Motor neuron (in vitro differentiated cells): ENCODE data around the gene WWP2. TPM values are rescaled to one million over a fixed set of nuclear protein-coding genes. Genes with fewer than 3 reads are reported as not detected.

Source experiments
- ATAC-seq, 8 experiments: fragments of 200-7000 bp; cut with Tn5 transposase; replicated peaks in 6 of 8; 2 replicates each; pipeline ENCODE4 v1.8.0; 2021; ENCODE audit warnings: mild to moderate bottlenecking in 8 of 8, moderate library complexity in 8 of 8
- H3K27ac ChIP-seq, 2 donors: fragments of 250-450 bp; sonication (Bioruptor Pico); 2 replicates each; pipeline ENCODE4 v1.9.0; 2021; ENCODE audit warnings: antibody characterized with exemption in 2 of 2, mild to moderate bottlenecking in 2 of 2, moderate library complexity in 1 of 2
- H3K4me1 ChIP-seq, 2 donors: fragments of 250-450 bp; sonication (Bioruptor Pico); replicated peaks in 1 of 2; 2 replicates each; pipeline ENCODE4 v1.6.1; 2021; ENCODE audit warnings: antibody characterized with exemption in 2 of 2, mild to moderate bottlenecking in 2 of 2, moderate library complexity in 1 of 2
- H3K4me3 ChIP-seq, 5 donors: fragments of 250-450 bp; sonication (Bioruptor Pico); 2 replicates each; pipeline ENCODE4 v1.9.0; 2021; ENCODE audit warnings: antibody characterized with exemption in 5 of 5, mild to moderate bottlenecking in 5 of 5, moderate library complexity in 4 of 5
- WGBS, 10 experiments: fragments of 450-650 bp; shearing (Covaris generic); methylation state at CpG; one replicate each; pipeline ENCODE4 v1.0.0; 2022; 5-methylcytosine and 5-hydroxymethylcytosine counted together
- in situ Hi-C, 9 experiments: fragments of 400-800 bp; cut with MboI; loops; one replicate each; pipeline ENCODE4 v1.15.0; 2021; ENCODE audit warnings: low sequenced_read_pairs in 9 of 9, low pct_unique_long_range_greater_than_20kb in 2 of 9; ENCODE audit not compliant: unreplicated experiment in 9 of 9
- total RNA-seq, 8 experiments: library from RNA; unstranded; fragments of 300-600 nt; gene quantifications; 2 replicates each; pipeline versions ENCODE4 v1.2.3 to v1.2.4, GENCODE V29; 2022

WWP2 gene
- total RNA-seq, 8 experiments from 2014 or later = 10.7 to 28.6 (median 16.0) TPM

DNA sequence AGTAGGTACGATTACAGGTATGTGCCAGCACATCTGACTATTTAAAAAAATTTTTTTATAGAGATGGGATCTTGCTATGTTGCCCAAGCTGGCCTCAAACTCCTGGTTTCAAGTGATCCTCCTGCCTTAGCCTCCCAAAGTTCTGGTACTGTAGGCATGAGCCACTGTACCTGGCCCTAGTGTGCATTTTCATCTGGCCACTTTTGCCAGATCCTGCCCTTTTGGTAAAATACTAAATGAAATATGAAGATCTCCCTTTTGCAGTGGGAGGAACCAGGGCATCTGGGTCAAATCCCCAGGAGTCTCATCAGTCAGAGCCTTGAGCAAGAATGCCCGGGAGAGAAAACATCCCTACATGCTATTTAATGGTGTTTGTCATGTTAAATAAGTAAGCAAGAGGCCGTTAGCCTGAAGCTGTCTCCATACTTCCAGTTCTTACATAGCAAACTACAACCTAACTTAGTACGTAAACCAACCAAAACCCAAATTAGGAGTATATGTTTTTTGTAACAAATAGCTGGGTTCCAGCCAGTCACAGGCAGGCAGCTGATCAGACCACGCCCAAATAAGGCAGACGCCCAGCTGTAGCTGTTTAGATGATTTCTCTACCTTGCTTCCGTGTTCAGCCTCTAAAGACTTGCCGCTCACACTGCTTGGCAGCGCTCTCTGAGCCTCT is 142.5 kb downstream of the WWP2 start:
- peak in 3 of 8 experiments; percentile 38 to 41 (median 39) for ATAC-seq

DNA sequence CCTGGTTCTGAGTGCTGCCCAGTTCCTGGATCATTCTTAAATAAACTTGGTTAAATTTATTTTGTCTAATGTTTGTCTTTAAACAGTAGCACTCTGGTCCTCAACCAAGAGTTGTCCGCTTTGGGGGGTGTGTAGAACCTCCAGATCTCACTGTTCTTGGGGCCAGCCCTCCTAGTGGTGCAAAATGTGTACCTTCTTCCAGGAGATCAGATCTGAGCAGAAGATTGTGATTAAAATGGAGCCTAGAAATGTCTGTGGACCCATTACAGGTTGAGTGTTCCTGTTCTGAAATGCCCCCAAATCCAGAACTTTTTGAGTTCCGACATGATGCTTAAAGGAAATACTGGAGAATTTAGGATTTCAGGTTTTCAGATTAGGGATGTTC is 143.0 kb downstream of the WWP2 start:
- Histone ChIP-seq H3K4me3 (no peak overlapping the region), H3K4me1 (no peaks in the 10 kb centered on the region), H3K27ac (no peak overlapping the region)
- no peak for ATAC-seq
- in situ Hi-C loops = no loop called here
- 63 to 100% (median 92%) methylated on average over 1 to 2 of the region's 2 CpGs; no CpG with 5 or more reads in 3 of the 10 experiments for WGBS, 10 experiments

More for the DNA sequence above, 142.5 kb downstream of the WWP2 start:
- no peak overlapping the region for H3K27ac ChIP-seq
- in situ Hi-C loops = no loop called here
- 52 to 100% (median 70%) methylated on average over 1 to 7 of the region's 9 CpGs; no CpG with 5 or more reads in 1 of the 10 experiments for WGBS, 10 experiments
- no peaks in the 10 kb centered on the region for H3K4me1 ChIP-seq
- no peak overlapping the region for H3K4me3 ChIP-seq

DNA sequence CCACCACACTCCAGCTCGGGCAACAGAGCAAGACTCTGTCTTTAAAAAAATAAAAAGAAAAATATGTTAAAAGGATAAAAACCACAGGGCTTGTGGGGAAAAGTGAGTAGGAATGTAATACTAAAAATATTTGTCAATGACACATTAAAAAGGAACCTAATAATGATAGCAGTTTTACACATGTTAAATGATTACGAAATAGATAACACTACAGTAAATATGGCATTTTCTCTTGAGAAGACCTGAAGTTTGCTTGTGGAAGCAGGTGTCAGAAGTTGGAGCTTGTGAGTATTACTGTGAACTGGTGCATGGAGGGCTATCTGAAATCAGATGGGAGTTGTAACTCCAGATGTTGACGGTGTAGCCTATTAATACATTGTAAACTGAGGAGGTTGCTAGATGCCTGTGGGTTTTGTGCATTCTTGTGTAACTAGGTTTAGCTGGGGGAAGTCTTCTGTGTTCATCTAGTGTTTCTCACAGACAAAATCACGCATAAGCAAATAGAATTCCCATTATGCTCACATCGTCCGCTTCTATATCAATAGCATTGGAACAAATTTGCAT is 144.8 kb downstream of the WWP2 start:
- Histone ChIP-seq H3K4me3 (no peak overlapping the region), H3K27ac (no peak overlapping the region), H3K4me1 (peaks cover 0 to 3% of the 10 kb centered on the region in 2 donors)
- peak in 4 of 8 experiments; percentile 44 to 92 (median 86) for ATAC-seq
- in situ Hi-C loops = no loop called here
- 31 to 100% (median 79%) methylated on average over 1 to 6 of the region's 6 CpGs for WGBS, 10 experiments

DNA sequence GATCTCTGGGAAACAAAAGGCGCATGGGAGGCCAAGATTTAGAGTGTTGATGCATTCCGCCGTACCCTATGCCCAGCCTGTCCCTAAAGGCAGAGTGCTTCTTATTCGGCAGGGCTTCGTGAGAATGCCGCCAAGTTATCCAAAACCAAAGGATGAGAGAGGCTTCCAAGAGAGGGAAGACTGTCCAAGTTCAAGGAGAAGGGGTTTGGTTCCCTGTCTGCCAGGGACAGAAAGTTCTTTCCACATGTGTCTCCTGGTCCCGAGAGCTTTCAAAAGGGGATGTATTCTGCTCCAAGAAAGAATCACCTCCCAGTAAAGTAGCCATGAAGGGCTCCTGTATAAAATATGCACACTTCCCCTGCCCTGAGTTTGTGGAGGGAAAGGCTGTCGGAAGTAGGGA is 146.9 kb downstream of the WWP2 start:
- in situ Hi-C loops = no loop called here
- ATAC-seq = no peak
- 54 to 100% (median 97%) methylated on average over 1 to 7 of the region's 8 CpGs; no CpG with 5 or more reads in 2 of the 10 experiments for WGBS, 10 experiments
- Histone ChIP-seq H3K4me1 (peaks cover 0 to 3% of the 10 kb centered on the region in 2 donors), H3K27ac (no peak overlapping the region), H3K4me3 (no peak overlapping the region)

DNA sequence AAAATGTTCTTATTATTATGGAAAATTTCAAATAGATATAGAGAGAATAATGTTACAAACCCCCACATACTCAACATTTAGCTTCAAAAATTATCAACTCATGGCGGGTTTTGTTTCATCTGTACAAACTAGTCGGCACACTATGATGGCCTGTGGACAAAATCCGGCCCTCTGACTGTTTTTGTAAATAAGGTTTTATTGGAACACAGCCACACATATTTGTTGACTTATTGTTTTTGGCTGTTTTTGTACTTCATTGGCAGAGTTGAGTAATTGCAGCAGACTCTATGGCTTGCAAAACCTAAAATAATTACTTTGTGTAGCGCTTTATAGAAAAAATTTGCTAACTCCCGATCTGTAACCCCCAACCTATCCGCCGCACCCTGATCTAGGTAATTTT is 147.6 kb downstream of the WWP2 start:
- no peak for ATAC-seq
- Histone ChIP-seq H3K4me1 (peaks cover 0 to 3% of the 10 kb centered on the region in 2 donors), H3K4me3 (no peak overlapping the region), H3K27ac (no peak overlapping the region)
- in situ Hi-C loops = no loop called here
- 63 to 100% (median 94%) methylated on average over 1 to 7 of the region's 7 CpGs for WGBS, 10 experiments

DNA sequence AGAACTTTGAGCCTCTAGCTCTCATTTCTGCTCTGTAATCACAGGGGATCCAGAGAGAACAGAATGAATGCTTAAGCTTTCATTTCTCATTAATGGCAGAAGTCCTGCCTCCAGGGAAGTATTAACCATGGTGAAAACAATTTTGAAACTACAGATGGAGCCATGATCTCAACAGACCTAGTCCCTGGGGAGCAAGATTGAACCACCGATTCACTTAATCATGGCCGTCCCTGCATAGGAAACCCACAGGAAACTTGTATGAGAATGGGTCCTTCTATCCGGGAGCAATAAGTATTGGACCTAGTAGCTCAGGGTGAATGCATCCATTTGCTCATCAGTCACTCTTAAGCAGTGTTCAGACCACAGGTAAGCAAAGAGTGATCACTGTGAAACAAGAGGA is 148.8 kb downstream of the WWP2 start:
- no peak for ATAC-seq
- 17 to 100% (median 98%) methylated on average over 1 to 3 of the region's 3 CpGs for WGBS, 10 experiments
- peaks cover 0 to 3% of the 10 kb centered on the region in 2 donors for H3K4me1 ChIP-seq
- in situ Hi-C loops = no loop called here
- no peak overlapping the region for H3K27ac ChIP-seq
- no peak overlapping the region for H3K4me3 ChIP-seq

DNA sequence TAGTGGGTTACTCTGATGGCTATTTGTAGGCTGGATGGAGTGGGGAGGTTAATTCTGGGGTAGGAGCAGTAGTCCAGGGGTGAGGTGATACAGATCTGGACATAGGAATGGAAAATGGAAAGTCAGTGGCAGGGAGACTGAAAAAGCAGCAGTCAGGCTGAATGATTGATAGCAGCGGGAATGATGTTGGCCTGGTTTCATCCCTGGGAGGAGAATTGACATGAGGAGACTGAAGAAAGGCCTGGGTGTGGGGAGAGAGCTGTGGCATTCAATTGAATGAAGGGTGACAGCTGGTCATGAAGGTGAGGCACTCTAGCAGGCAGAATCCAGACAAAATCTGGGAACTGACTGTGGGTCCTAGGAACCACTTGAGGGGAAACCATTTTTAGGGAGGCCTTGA is 154.3 kb downstream of the WWP2 start:
- in situ Hi-C loops = no loop called here
- 60 to 100% (median 88%) methylated on average over 1 of the region's 1 CpG; no CpG with 5 or more reads in 5 of the 10 experiments for WGBS, 10 experiments

DNA sequence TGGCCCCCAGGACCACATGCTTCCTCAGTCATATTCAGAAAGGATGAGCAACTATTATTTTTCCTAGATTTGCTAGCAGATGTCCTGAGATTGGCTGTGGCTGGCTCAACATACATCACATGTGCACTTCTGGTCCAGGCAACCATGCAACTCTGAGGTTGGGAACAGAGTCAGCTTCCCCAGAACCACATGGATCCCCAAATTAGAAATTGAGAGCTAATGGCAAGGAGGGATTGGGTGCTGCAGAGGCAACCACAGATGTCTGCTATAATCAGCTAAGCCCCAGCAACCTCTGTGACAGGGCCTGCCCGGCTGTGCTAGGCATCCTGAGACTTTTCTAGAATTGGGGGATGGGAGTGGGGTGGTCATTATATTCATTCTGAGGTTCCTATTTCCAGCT is 155.2 kb downstream of the WWP2 start:
- in situ Hi-C loops = no loop called here
- Histone ChIP-seq H3K4me1 (no peaks in the 10 kb centered on the region), H3K4me3 (no peak overlapping the region), H3K27ac (no peak overlapping the region)
- ATAC-seq = peak in 2 of 8 experiments; percentile 4 to 6
- WGBS, 10 experiments = 83% methylated on average over 1 of the region's 1 CpG; no CpG with 5 or more reads in 9 of the 10 experiments

More for the DNA sequence above, 154.3 kb downstream of the WWP2 start:
- no peaks in the 10 kb centered on the region for H3K4me1 ChIP-seq
- ATAC-seq = peak in 3 of 8 experiments; percentile 10 to 52 (median 48)
- H3K27ac ChIP-seq = no peak overlapping the region
- no peak overlapping the region for H3K4me3 ChIP-seq

DNA sequence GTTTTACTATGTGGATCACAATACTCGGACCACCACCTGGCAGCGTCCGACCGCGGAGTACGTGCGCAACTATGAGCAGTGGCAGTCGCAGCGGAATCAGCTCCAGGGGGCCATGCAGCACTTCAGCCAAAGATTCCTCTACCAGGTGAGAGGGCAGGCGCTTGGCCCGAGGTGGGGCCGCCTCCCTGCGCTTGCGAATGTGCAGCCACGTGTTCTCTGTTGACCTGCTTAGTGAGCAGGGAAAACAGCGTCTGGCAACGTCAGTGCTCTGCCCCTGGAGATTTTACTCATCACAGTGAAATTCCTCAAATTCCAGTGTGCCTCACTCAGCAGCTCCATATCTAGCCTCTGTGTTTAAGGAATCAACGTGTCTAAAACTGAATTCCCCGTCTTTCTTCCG is 155.6 kb downstream of the WWP2 start:
- in situ Hi-C loops = no loop called here

DNA sequence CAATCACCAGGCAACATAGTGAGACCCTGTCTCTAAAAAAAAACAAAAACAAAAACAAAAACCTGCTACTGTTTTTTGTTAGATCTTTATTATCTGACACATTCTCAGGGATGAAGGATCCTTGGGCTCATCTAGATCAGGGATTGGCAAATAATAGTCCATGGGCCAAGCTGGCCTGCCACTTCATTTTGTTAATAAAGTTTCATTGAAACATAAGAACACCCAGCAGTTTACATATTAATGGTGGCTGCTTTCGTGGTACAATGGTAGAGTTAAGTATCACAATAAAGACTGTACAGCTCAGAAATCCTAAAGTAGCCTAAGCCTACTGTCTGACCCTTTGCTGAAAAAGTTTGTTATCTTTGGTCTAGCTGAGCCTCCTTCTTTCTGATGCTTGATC is 156.1 kb downstream of the WWP2 start:
- no peak overlapping the region for H3K4me3 ChIP-seq
- no peak for ATAC-seq
- in situ Hi-C loops = no loop called here
- H3K27ac ChIP-seq = no peak overlapping the region
- 56 to 100% (median 80%) methylated on average over 1 of the region's 1 CpG; no CpG with 5 or more reads in 3 of the 10 experiments for WGBS, 10 experiments
- H3K4me1 ChIP-seq = peaks cover 0 to under 1% of the 10 kb centered on the region in 2 donors

More for the DNA sequence above, 155.6 kb downstream of the WWP2 start:
- WGBS, 10 experiments = 0 to 63% (median 47%) methylated on average over 3 to 11 of the region's 20 CpGs; no CpG with 5 or more reads in 2 of the 10 experiments
- peak; percentile 35 to 99 (median 60) for ATAC-seq
- Histone ChIP-seq H3K4me1 (no peaks in the 10 kb centered on the region), H3K4me3 (no peak overlapping the region), H3K27ac (no peak overlapping the region)

DNA sequence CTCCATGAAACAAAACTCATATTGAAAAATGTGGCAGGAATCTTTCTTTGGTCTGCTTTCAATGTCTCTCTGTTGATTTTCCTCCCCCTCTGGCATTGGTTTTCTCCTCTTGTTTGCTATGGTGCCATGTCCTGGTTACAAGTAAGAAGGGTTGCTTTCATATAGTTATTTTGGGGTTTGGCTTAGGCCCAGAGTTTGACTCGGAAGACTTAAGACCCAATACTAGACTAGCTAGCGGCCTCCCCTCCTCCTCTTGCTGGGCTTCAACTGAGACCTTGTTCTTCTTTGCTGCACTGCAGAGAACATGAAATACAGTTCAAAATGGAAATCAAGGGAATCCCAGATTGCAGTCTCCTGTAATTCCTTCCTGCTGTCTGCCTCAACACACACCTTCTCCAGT is 159.0 kb downstream of the WWP2 start:
- in situ Hi-C loops = loop anchor here in 1 of 9 experiments (10.0 kb wide), 1 partner anchor 136 kb away; no protein-coding TSS in a partner anchor
- Histone ChIP-seq H3K4me1 (peaks cover 0 to 5% of the 10 kb centered on the region in 2 donors), H3K27ac (no peak overlapping the region), H3K4me3 (no peak overlapping the region)
- peak in 1 of 8 experiments; percentile 66 for ATAC-seq
- 42 to 88% (median 71%) methylated on average over 2 of the region's 2 CpGs; no CpG with 5 or more reads in 7 of the 10 experiments for WGBS, 10 experiments

DNA sequence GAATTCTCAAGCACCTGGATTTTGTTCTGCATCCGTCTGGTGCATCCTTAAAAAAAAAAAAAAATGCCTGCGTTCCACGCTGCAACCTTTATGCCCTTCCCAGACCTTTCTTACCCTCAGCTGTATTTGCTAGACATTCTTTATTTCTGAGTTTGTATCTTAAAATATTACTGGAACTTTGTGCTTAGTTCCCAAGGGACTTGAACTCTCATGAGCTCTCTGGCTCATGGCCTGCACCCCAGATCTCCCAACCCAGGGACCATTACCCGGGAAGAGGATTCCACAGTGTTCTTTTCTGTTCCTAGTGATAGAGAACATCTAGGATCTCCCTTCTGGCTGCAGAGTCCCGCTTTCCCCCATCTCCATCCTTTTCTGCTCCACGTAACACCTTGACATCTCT is 160.1 kb downstream of the WWP2 start:
- Histone ChIP-seq H3K4me1 (peaks cover 0 to 5% of the 10 kb centered on the region in 2 donors), H3K4me3 (no peak overlapping the region), H3K27ac (no peak overlapping the region)
- 84 to 100% (median 96%) methylated on average over 1 to 6 of the region's 6 CpGs; no CpG with 5 or more reads in 1 of the 10 experiments for whole genome bisulfite sequencing, 10 experiments
- no peak for ATAC-seq
- in situ Hi-C loops = loop anchor here in 1 of 9 experiments (10.0 kb wide), 1 partner anchor 137 kb away; no protein-coding TSS in a partner anchor

DNA sequence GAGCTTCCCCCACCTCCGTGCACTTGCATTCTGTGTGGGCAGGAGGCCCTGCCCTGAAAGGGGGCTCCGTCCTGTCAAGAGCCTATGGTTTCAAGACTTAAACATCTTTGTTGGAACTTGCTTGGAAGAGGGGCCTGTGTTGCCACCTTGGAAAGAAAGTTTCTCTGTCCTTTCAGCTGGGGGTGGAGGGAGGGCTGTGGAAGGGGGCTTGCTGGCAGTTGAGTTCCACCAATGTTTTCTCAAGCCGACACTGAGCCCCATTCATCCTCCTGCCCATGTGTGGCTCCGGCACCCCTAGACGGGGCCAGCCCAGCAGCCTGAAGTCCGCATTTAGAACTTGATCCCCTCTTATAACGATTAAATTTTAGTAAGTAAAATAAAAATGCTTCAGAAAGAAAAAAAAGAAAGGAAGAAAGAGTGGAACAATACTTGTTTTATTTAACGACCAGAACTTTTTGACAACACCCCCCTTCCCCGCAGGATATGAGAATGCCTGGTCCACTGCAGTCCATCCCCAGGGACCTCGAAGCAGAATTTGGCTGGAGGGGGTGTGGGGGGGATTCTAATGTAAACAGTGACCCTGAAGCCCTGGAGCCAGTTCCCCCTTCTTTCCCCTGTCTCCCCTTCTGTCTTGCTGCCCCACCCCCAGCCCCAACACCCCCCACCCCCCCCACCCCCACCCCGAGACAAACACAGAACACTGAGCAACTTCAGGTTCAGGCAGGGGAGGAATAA is 162.1 kb downstream of the WWP2 start:
- ATAC-seq = no peak
- H3K27ac ChIP-seq = no peak overlapping the region
- in situ Hi-C loops = loop anchor here in 1 of 9 experiments (10.0 kb wide), 1 partner anchor 139 kb away; no protein-coding TSS in a partner anchor

More for the DNA sequence above, 162.1 kb downstream of the WWP2 start:
- peaks cover 0 to 5% of the 10 kb centered on the region in 2 donors for H3K4me1 ChIP-seq
- no peak overlapping the region for H3K4me3 ChIP-seq
- 50 to 100% (median 84%) methylated on average over 1 to 9 of the region's 11 CpGs; no CpG with 5 or more reads in 2 of the 10 experiments for WGBS, 10 experiments
